Panc1 (cell line): ENCODE data around the gene USP40. TPM values are rescaled to one million over a fixed set of nuclear protein-coding genes. Genes with fewer than 3 reads are reported as not detected.
A peak's percentile ranks its signal among the peaks of the same experiment; 100 is the strongest.

Experiments
- ATAC-seq: fragments of 200-7000 bp; cut with Tn5 transposase; 2 replicates; pipeline ENCODE4 v1.9.1; 2020; ENCODE audit warnings: mild to moderate bottlenecking, moderate library complexity
- BruUV-seq: library from RNA; stranded (reverse); fragments of 400-500 nt; replicated peaks from 2 replicates; lab custom pipeline; 2021; lab: Mats Ljungman, UMichigan
- CTCF ChIA-PET: fragments of 300-600 bp; sonication (Branson Sonifier 250); formaldehyde crosslinking; loops from one replicate; lab custom pipeline; 2022; ENCODE audit warnings: antibody characterized with exemption; lab: Charles Lee
- POLR2A ChIA-PET: fragments of 300-600 bp; sonication (Branson Sonifier 250); formaldehyde crosslinking; loops from one replicate; lab custom pipeline; 2022; ENCODE audit warnings: antibody characterized with exemption; lab: Charles Lee
- DNase-seq: peaks from one replicate; pipeline ENCODE4 v3.0.0-alpha.2; 2010; ENCODE audit warnings: low read depth, low spot score
- H3K27ac ChIP-seq: 2 replicates; pipeline ENCODE4 v1.5.1; 2011; ENCODE audit warnings: mild to moderate bottlenecking, low read length, inconsistent platforms
- H3K27me3 ChIP-seq: fragments of 200-500 bp; sonication (Bioruptor generic); 2 replicates; pipeline ENCODE4 v1.6.0; 2014; ENCODE audit warnings: low read length, inconsistent platforms; ENCODE audit not compliant: control insufficient read depth, insufficient read depth
- H3K36me3 ChIP-seq: fragments of 200-500 bp; sonication (Bioruptor generic); 2 replicates; pipeline ENCODE4 v1.5.1; 2014; ENCODE audit warnings: inconsistent platforms, mild to moderate bottlenecking, low read length, moderate library complexity; ENCODE audit not compliant: control insufficient read depth, insufficient read depth
- H3K4me1 ChIP-seq: 2 replicates; pipeline ENCODE4 v1.5.1; 2011; ENCODE audit warnings: inconsistent platforms, mild to moderate bottlenecking, low read length, moderate library complexity; ENCODE audit not compliant: control insufficient read depth, insufficient read depth
- H3K4me3 ChIP-seq, 2 experiments: 2 replicates each; pipeline ENCODE4 v1.5.1; 2011 to 2012; ENCODE audit warnings: low read depth in 2 of 2, low read length in 2 of 2, mild to moderate bottlenecking in 2 of 2, inconsistent platforms in 1 of 2, moderate library complexity in 1 of 2
- H3K9me3 ChIP-seq: fragments of 200-500 bp; sonication (Bioruptor generic); 2 replicates; pipeline ENCODE4 v1.5.1; 2014; ENCODE audit warnings: low read depth, mild to moderate bottlenecking, inconsistent platforms, low read length, moderate library complexity; ENCODE audit not compliant: control insufficient read depth, insufficient read depth
- POLR2AphosphoS5 ChIP-seq: IDR thresholded peaks from 2 replicates; pipeline ENCODE4 v1.6.1; 2012; ENCODE audit warnings: mild to moderate bottlenecking, low read depth, low read length, moderate library complexity
- SIN3A ChIP-seq: IDR thresholded peaks from 2 replicates; pipeline ENCODE4 v1.6.1; 2012; ENCODE audit warnings: low read depth, mild to moderate bottlenecking, low read length, moderate library complexity, borderline replicate concordance; ENCODE audit not compliant: insufficient read depth
- TCF7L2 ChIP-seq: IDR thresholded peaks from 2 replicates; pipeline ENCODE4 v1.6.1; 2011; ENCODE audit warnings: mild to moderate bottlenecking, low read depth, low read length, inconsistent platforms
- in situ Hi-C: cut with HindIII; loops from 2 replicates; pipeline ENCODE4 v1.10.0; 2016; ENCODE audit warnings: low sequenced_read_pairs, low pct_unique_long_range_greater_than_20kb
- intact Hi-C: fragments of 100-400 bp; cut with micrococcal nuclease; formaldehyde crosslinking; loops from one replicate; pipeline ENCODE4 v1.10.0; 2022; ENCODE audit not compliant: unreplicated experiment
- total RNA-seq: library from RNA; stranded (reverse); gene quantifications from one replicate; pipeline ENCODE4 v1.2.1, GENCODE V29; 2021; ENCODE audit not compliant: unreplicated experiment
- TF ChIP-seq, protein P1 (sequence below), 2 experiments: IDR thresholded peaks; 2 replicates each; pipeline ENCODE4 v1.6.1; 2011 to 2012; ENCODE audit warnings: low read depth in 2 of 2, control low read depth in 1 of 2, low read length in 1 of 2, mild to moderate bottlenecking in 1 of 2, moderate library complexity in 1 of 2; ENCODE audit not compliant: insufficient read depth in 1 of 2
- TF ChIP-seq, protein P2 (sequence below): fragments of 450-650 bp; IDR thresholded peaks from 2 replicates; pipeline ENCODE4 v1.5.1; 2017; ENCODE audit warnings: mild to moderate bottlenecking

USP40 gene
- total RNA-seq, 1 experiment from 2014 or later: 26.6 TPM

DNA sequence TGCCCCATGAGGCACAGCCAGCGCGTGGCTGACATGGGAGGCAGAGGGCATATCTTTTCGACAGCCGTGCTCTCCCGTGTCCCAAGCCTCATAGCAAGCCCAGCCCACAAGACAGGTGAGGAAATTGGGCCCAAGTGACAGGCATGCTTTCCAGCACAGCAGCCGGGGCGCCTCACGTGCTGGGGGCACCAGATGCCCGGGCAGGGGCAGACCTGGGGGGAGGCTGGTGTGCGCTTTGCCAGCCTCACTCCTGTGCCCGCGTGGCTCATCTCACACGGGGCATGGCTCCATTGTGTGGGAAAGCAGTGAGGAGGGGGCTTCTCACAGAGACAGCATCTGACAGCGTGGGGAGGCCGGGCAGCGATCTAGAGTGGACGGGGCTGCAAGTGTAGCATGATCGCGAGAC lies 93.2 kb downstream of the USP40 start:
- no peaks in the 10 kb centered on the region for H3K27me3 ChIP-seq
- BruUV-seq: no TSS peak
- no peak for TF ChIP-seq TCF7L2
- TF ChIP-seq, protein P1, sequence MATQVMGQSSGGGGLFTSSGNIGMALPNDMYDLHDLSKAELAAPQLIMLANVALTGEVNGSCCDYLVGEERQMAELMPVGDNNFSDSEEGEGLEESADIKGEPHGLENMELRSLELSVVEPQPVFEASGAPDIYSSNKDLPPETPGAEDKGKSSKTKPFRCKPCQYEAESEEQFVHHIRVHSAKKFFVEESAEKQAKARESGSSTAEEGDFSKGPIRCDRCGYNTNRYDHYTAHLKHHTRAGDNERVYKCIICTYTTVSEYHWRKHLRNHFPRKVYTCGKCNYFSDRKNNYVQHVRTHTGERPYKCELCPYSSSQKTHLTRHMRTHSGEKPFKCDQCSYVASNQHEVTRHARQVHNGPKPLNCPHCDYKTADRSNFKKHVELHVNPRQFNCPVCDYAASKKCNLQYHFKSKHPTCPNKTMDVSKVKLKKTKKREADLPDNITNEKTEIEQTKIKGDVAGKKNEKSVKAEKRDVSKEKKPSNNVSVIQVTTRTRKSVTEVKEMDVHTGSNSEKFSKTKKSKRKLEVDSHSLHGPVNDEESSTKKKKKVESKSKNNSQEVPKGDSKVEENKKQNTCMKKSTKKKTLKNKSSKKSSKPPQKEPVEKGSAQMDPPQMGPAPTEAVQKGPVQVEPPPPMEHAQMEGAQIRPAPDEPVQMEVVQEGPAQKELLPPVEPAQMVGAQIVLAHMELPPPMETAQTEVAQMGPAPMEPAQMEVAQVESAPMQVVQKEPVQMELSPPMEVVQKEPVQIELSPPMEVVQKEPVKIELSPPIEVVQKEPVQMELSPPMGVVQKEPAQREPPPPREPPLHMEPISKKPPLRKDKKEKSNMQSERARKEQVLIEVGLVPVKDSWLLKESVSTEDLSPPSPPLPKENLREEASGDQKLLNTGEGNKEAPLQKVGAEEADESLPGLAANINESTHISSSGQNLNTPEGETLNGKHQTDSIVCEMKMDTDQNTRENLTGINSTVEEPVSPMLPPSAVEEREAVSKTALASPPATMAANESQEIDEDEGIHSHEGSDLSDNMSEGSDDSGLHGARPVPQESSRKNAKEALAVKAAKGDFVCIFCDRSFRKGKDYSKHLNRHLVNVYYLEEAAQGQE (IDR thresholded peaks at IDR 0.05; ENCODE audit: insufficient read depth in 1 of 2, low read depth in 2 of 2, low read length in 1 of 2): no peak
- TF ChIP-seq POLR2AphosphoS5: no peak
- TF ChIP-seq, protein P2, sequence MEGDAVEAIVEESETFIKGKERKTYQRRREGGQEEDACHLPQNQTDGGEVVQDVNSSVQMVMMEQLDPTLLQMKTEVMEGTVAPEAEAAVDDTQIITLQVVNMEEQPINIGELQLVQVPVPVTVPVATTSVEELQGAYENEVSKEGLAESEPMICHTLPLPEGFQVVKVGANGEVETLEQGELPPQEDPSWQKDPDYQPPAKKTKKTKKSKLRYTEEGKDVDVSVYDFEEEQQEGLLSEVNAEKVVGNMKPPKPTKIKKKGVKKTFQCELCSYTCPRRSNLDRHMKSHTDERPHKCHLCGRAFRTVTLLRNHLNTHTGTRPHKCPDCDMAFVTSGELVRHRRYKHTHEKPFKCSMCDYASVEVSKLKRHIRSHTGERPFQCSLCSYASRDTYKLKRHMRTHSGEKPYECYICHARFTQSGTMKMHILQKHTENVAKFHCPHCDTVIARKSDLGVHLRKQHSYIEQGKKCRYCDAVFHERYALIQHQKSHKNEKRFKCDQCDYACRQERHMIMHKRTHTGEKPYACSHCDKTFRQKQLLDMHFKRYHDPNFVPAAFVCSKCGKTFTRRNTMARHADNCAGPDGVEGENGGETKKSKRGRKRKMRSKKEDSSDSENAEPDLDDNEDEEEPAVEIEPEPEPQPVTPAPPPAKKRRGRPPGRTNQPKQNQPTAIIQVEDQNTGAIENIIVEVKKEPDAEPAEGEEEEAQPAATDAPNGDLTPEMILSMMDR: no peak
- intact Hi-C loops (no loop called here), in situ Hi-C loops (no loop called here)
- ATAC-seq (no peak), DNase-seq (no peak)
- no peak overlapping the region for H3K27ac ChIP-seq
- H3K36me3 ChIP-seq: peaks cover 2% of the 10 kb centered on the region; the same call in 1 of the 2 replicates
- no peaks in the 10 kb centered on the region for H3K9me3 ChIP-seq
- POLR2A ChIA-PET: no interaction called here
- CTCF ChIA-PET: no interaction called here
- no peaks in the 10 kb centered on the region for H3K4me1 ChIP-seq
- no peak overlapping the region for H3K4me3 ChIP-seq

DNA sequence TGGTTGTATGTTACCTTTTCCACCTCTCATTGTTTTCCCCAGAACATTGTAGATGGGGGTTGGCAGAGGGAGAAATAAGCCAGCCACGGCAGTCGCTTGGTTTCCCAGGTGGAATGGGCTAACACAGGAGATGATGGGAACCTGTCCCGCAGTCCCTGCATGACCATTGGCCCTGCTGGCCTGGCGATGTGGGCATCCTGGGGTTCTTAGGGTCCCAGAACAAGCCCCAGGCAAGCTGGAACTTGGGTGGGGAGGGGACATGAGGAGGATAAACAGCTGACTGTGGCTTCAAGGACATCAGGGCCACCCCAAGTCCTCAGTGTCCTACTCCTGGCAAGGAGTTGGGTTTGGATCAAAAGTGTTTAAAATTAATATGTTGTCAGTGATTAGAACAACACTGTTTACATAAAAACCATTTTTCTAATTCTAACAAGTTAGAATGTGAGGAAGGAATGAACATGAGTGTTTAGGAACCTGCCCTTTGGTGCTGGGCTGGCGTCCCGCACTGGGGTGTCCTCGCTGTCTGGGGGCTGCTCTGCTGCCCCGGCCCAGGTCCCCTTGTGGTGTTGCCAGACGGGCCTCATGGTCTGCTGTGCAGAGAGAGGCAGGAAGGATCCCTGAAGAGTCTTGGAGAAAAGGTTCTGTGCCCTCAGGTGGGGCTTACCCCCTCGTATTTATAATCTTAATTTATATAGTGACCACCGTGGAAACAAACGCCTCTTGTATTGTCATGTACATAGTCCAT lies 95.1 kb downstream of the USP40 start:
- in situ Hi-C loops: no loop called here
- intact Hi-C loops: no loop called here
- BruUV-seq: TSS peak; percentile 62
- H3K27ac ChIP-seq: no peak overlapping the region
- peaks cover 7% of the 10 kb centered on the region for H3K36me3 ChIP-seq
- no peaks in the 10 kb centered on the region for H3K9me3 ChIP-seq
- DNase-seq (no peak), ATAC-seq (no peak)
- no peak overlapping the region for H3K4me3 ChIP-seq
- H3K27me3 ChIP-seq: no peaks in the 10 kb centered on the region
- TF ChIP-seq, protein P1 (IDR thresholded peaks at IDR 0.05; ENCODE audit: insufficient read depth in 1 of 2, low read depth in 2 of 2, low read length in 1 of 2): no peak
- TF ChIP-seq TCF7L2 (no peak), SIN3A (no peak), POLR2AphosphoS5 (no peak)
- TF ChIP-seq, protein P2: no peak
- ChIA-PET POLR2A (no interaction called here), CTCF (no interaction called here)
- H3K4me1 ChIP-seq: no peaks in the 10 kb centered on the region
